Kidney (tissue), 14 donors: ENCODE measurements around the gene EYA4. TPM values are rescaled to one million over a fixed set of nuclear protein-coding genes. Genes with fewer than 3 reads are reported as not detected.

Experiments
- DNase-seq, 5 donors: peaks; one replicate each; pipeline ENCODE4 v3.0.0-alpha.2; 2013 to 2020
- FAIRE-seq: peaks from 2 replicates; lab custom pipeline; 2012; peaks lifted over from hg19 to GRCh38; lab: Jason Lieb, UNC
- H3K27ac ChIP-seq, 2 donors: one replicate each; pipeline ENCODE4 v1.7.0; 2013; ENCODE audit warnings: low read depth in 2 of 2, low read length in 2 of 2, inconsistent platforms in 1 of 2
- H3K27me3 ChIP-seq: one replicate; pipeline ENCODE4 v1.7.1; 2013; ENCODE audit warnings: low read length, inconsistent platforms; ENCODE audit not compliant: control insufficient read depth, insufficient read depth
- H3K36me3 ChIP-seq, 3 donors: one replicate each; pipeline versions ENCODE4 v1.7.0 to v1.7.1; 2013; ENCODE audit warnings: low read length in 3 of 3, control low read depth in 1 of 3, inconsistent platforms in 1 of 3; ENCODE audit not compliant: insufficient read depth in 3 of 3, control insufficient read depth in 2 of 3
- H3K4me1 ChIP-seq, 3 donors: one replicate each; pipeline versions ENCODE4 v1.7.0 to v1.7.1; 2013; ENCODE audit warnings: low read length in 3 of 3, inconsistent platforms in 1 of 3, low read depth in 1 of 3; ENCODE audit not compliant: control insufficient read depth in 2 of 3, insufficient read depth in 2 of 3
- H3K4me3 ChIP-seq, 3 donors: one replicate each; pipeline versions ENCODE4 v1.7.0 to v1.8.1; 2013; ENCODE audit warnings: low read length in 3 of 3, control low read depth in 1 of 3, inconsistent platforms in 1 of 3
- H3K9ac ChIP-seq, 3 donors: one replicate each; pipeline versions ENCODE4 v1.7.0 to v1.7.1; 2013; ENCODE audit warnings: low read length in 3 of 3, control low read depth in 1 of 3, inconsistent platforms in 1 of 3
- H3K9me3 ChIP-seq, 3 donors: one replicate each; pipeline versions ENCODE4 v1.7.0 to v1.7.1; 2013; ENCODE audit warnings: low read length in 3 of 3, control low read depth in 1 of 3, inconsistent platforms in 1 of 3; ENCODE audit not compliant: control insufficient read depth in 2 of 3, insufficient read depth in 1 of 3
- intact Hi-C: fragments of 100-400 bp; cut with DNase I; formaldehyde crosslinking; loops from one replicate; pipeline ENCODE4 v1.11.1; 2022
- polyA plus RNA-seq: library from polyadenylated mRNA; stranded (reverse); fragments of 350-450 nt; fragmentation: Illumina TruSeq; extraction: RNeasy Lipid Tissue Mini Kit (QIAGEN cat#74804); gene quantifications from one replicate; pipeline ENCODE4 v1.2.3, GENCODE V29; 2014; ENCODE audit warnings: low read depth, low replicate concordance; ENCODE audit not compliant: insufficient read depth
- total RNA-seq: library from RNA; stranded (reverse); fragmentation: NEBNext Ultra II Directional; extraction: Animal tissue kit (Norgen Biotek cat#: 25700); gene quantifications from one replicate; pipeline ENCODE4 v1.2.1, GENCODE V29; 2021
- TF ChIP-seq, protein P1 (sequence below): IDR thresholded peaks from 3 replicates; pipeline ENCODE4 v1.5.1; 2012; ENCODE audit warnings: mild to moderate bottlenecking, moderate library complexity, borderline replicate concordance; ENCODE audit not compliant: insufficient read depth; ENCODE audit errors: extremely low read depth
- donor health status: control.
- donor health status: control.
- donor health status: control.
- donor health status: control.
- donor health status: control.
- donor health status: DM: yes; HTN: yes; CAD: no.
- donor health status: Normal renal cell carcinoma (clear cell type).

Gene EYA4
- total and polyA plus RNA-seq, 2 donors from 2014 or later: 0.99 to 5.0 TPM

DNA sequence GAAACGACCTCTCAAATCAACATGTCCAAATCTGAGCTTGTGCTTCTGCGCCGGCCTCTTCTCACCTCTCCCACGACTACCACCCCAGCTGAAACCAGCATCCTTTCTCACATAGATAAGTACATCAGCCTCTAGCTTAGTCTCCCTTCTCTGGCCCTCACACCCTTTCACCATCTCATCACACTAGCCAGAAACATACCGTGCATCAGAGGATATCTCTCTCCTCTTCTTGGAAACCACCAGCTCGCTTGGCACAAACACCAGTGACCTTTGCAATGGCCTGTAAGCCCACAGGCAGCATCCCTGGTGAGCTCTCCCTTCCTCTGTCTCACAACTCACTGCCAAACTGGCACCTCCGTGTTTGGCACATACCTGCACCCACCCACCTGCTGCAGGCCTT is 291.8 kb downstream of the EYA4 start:
- no peaks in the 10 kb centered on the region for H3K4me1 ChIP-seq
- FAIRE-seq: no peak
- no peaks in the 10 kb centered on the region for H3K9me3 ChIP-seq
- TF ChIP-seq, protein P1, sequence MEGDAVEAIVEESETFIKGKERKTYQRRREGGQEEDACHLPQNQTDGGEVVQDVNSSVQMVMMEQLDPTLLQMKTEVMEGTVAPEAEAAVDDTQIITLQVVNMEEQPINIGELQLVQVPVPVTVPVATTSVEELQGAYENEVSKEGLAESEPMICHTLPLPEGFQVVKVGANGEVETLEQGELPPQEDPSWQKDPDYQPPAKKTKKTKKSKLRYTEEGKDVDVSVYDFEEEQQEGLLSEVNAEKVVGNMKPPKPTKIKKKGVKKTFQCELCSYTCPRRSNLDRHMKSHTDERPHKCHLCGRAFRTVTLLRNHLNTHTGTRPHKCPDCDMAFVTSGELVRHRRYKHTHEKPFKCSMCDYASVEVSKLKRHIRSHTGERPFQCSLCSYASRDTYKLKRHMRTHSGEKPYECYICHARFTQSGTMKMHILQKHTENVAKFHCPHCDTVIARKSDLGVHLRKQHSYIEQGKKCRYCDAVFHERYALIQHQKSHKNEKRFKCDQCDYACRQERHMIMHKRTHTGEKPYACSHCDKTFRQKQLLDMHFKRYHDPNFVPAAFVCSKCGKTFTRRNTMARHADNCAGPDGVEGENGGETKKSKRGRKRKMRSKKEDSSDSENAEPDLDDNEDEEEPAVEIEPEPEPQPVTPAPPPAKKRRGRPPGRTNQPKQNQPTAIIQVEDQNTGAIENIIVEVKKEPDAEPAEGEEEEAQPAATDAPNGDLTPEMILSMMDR: no peak
- no peak overlapping the region for H3K4me3 ChIP-seq
- H3K27me3 ChIP-seq: no peaks in the 10 kb centered on the region
- intact Hi-C loops: no loop called here
- DNase-seq: no peak
- no peak overlapping the region for H3K27ac ChIP-seq
- H3K9ac ChIP-seq: no peak overlapping the region
- no peaks in the 10 kb centered on the region for H3K36me3 ChIP-seq

DNA sequence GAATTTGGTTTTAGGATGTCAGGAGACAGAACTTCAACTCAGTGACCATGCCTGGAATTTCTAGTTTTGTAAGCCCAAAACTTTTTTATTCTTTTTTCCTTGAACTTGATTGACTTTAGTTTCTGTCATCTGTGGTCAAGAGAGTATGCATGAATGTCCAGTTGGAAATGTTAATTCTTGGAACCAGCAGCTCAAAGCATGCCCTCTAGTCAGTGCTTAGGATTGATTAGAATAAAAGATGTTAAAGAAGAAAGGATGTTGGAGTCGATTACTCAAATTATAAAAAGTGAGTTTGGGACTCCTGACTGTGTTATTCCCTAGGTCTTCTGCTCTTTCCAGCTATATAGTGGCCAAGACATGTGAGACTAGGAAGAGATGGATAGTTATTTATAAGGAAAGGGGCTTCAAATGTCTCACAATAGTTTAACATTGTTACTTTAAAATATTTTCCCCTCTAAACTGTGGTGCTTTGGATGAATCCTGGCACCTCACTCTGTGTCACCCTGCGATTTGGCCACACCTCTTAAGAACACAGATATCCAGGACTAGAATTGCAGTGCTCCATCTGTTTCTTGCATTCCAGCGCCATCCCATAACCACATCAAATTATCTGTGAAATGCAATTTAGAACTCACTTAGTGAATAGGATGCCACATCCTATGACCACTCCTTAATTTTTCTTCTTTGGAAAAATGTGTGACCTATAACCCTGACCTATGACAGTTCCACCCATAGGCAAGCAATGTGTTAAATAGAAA is 298.5 kb downstream of the EYA4 start:
- no peak for DNase-seq
- Histone ChIP-seq H3K9ac (no peak overlapping the region), H3K4me3 (no peak overlapping the region), H3K27ac (no peak overlapping the region), H3K27me3 (no peaks in the 10 kb centered on the region), H3K4me1 (no peaks in the 10 kb centered on the region), H3K36me3 (no peaks in the 10 kb centered on the region), H3K9me3 (no peaks in the 10 kb centered on the region)
- FAIRE-seq: no peak
- TF ChIP-seq, protein P1: no peak
- intact Hi-C loops: no loop called here

DNA sequence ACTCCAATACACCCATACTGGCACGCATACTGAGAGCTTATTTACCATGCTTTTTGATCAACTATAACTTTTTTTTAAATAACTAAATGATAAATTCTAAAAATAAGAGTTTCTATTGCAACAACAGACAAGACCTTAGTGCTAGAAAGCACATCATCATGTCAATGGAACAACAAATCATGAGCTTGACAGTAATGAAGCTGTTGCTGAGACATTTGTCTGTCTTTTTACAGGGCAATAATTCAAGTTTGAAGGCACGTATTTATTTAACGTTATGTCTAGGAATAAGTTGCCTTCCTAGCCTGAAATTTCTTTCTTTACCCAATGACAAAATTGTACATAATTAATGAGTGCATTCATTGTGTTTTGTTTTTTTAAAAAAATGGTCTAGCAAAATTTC is 299.2 kb downstream of the EYA4 start:
- DNase-seq: no peak
- intact Hi-C loops: no loop called here
- no peak overlapping the region for H3K4me3 ChIP-seq
- no peaks in the 10 kb centered on the region for H3K27me3 ChIP-seq
- no peaks in the 10 kb centered on the region for H3K9me3 ChIP-seq
- FAIRE-seq: no peak
- H3K9ac ChIP-seq: no peak overlapping the region
- TF ChIP-seq, protein P1: no peak
- H3K4me1 ChIP-seq: no peaks in the 10 kb centered on the region
- no peak overlapping the region for H3K27ac ChIP-seq
- H3K36me3 ChIP-seq: no peaks in the 10 kb centered on the region
